ENCODE measurements around the gene CCNY. TPM values are rescaled to one million over a fixed set of nuclear protein-coding genes. Genes with fewer than 3 reads are reported as not detected.

Gene CCNY
- total RNA-seq, 1 donor from 2014 or later = 59.4 TPM

- Mint-ChIP-seq H3K36me3 (ENCODE audit: insufficient read depth) (no peaks in the 10 kb centered on the region), H3K9me3 (ENCODE audit: low read depth) (no peaks in the 10 kb centered on the region), H3K4me1 (ENCODE audit: low read depth) (peaks cover 27% of the 10 kb centered on the region), H3K4me3 (ENCODE audit: low read depth) (no peak overlapping the region), H3K27me3 (no peaks in the 10 kb centered on the region), H3K27ac (no peak overlapping the region)
- TF ChIP-seq CTCF (IDR thresholded peaks at IDR 0.05; ENCODE audit: unreplicated experiment) = no peak
- no peak for DNase-seq (ENCODE audit: low spot score, unreplicated experiment)
These were observed 10.8 kb downstream of the CCNY start for GRCh38 chr10:35347121-35347562.

- Mint-ChIP-seq H3K9me3 (ENCODE audit: low read depth) (peaks cover 2% of the 10 kb centered on the region), H3K27ac (no peak overlapping the region), H3K36me3 (ENCODE audit: insufficient read depth) (no peaks in the 10 kb centered on the region), H3K4me3 (ENCODE audit: low read depth) (no peak overlapping the region), H3K4me1 (ENCODE audit: low read depth) (peaks cover 32% of the 10 kb centered on the region), H3K27me3 (no peaks in the 10 kb centered on the region)
- DNase-seq (ENCODE audit: low spot score, unreplicated experiment) = no peak
- no peak for TF ChIP-seq CTCF (IDR thresholded peaks at IDR 0.05; ENCODE audit: unreplicated experiment)
These were observed 11.7 kb downstream of the CCNY start for GRCh38 chr10:35347899-35348608.

GRCh38 chr10:35348609-35349388 lies 12.5 kb downstream of the CCNY start:
- DNase-seq (ENCODE audit: low spot score, unreplicated experiment) = no peak
- H3K27me3 Mint-ChIP-seq = no peaks in the 10 kb centered on the region
- no peak overlapping the region for H3K27ac Mint-ChIP-seq
- H3K4me3 Mint-ChIP-seq (ENCODE audit: low read depth) = no peak overlapping the region
- no peak for TF ChIP-seq CTCF (IDR thresholded peaks at IDR 0.05; ENCODE audit: unreplicated experiment)
- no peaks in the 10 kb centered on the region for H3K36me3 Mint-ChIP-seq (ENCODE audit: insufficient read depth)
- H3K9me3 Mint-ChIP-seq (ENCODE audit: low read depth) = peaks cover 2% of the 10 kb centered on the region
- peaks cover 32% of the 10 kb centered on the region for H3K4me1 Mint-ChIP-seq (ENCODE audit: low read depth)

DNA sequence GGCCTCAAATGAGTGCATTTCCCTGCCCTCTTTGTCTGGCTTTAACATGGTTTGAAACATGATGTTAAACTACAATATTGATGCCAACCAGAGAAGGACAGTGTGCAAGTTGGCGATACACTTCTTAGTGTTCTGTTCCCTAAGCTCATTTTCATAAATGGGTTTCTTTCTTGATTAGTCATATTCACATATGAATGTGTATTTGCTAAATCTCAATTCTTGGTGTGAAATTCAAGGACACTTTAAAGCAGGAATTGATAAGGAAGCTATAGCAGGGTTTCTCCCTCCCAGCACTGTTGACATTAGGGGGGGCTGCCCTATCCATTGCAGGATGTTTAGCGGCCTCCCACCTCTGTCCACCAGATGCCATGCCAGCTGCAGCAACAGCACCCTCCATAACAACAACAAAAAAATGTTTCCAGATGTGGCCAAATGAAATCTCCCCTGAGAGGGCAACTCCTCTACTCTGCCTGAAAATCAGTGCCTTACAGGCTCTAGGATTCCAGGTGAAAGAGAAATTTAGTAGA lies 13.1 kb downstream of the CCNY start:
- H3K36me3 Mint-ChIP-seq (ENCODE audit: insufficient read depth) = no peaks in the 10 kb centered on the region
- H3K9me3 Mint-ChIP-seq (ENCODE audit: low read depth) = peaks cover 2% of the 10 kb centered on the region
- no peak overlapping the region for H3K4me3 Mint-ChIP-seq (ENCODE audit: low read depth)
- no peak for DNase-seq (ENCODE audit: low spot score, unreplicated experiment)
- H3K27me3 Mint-ChIP-seq = no peaks in the 10 kb centered on the region
- no peak overlapping the region for H3K27ac Mint-ChIP-seq
- peaks cover 32% of the 10 kb centered on the region for H3K4me1 Mint-ChIP-seq (ENCODE audit: low read depth)
- TF ChIP-seq CTCF (IDR thresholded peaks at IDR 0.05; ENCODE audit: unreplicated experiment) = no peak

- Mint-ChIP-seq H3K4me3 (ENCODE audit: low read depth) (no peak overlapping the region), H3K27ac (no peak overlapping the region), H3K4me1 (ENCODE audit: low read depth) (peaks cover 32% of the 10 kb centered on the region), H3K27me3 (no peaks in the 10 kb centered on the region), H3K36me3 (ENCODE audit: insufficient read depth) (no peaks in the 10 kb centered on the region), H3K9me3 (ENCODE audit: low read depth) (peaks cover 2% of the 10 kb centered on the region)
- no peak for DNase-seq (ENCODE audit: low spot score, unreplicated experiment)
- no peak for TF ChIP-seq CTCF (IDR thresholded peaks at IDR 0.05; ENCODE audit: unreplicated experiment)
These were observed 14.7 kb downstream of the CCNY start for GRCh38 chr10:35351021-35351420.
